ENCODE results near the gene CPE.

GRCh38 chr4:165515201-165515600 lies 136.4 kb downstream of the CPE start:
- TF ChIP-seq CTCF (IDR thresholded peaks at IDR 0.05; ENCODE audit: extremely low read depth in 1 of 2, insufficient read depth in 1 of 2, low read depth in 1 of 2, low read length in 2 of 2) (no peak), POLR2A (IDR thresholded peaks at IDR 0.05; ENCODE audit: low read depth, low read length) (no peak)

Data from endothelial cell of umbilical vein (primary cell).